Osteocyte (in vitro differentiated cells): Measurements from ENCODE around the gene MOV10L1. TPM values are rescaled to one million over a fixed set of nuclear protein-coding genes. Genes with fewer than 3 reads are reported as not detected.

ENCODE experiments used
- DNase-seq: peaks from one replicate; pipeline ENCODE4 v3.0.0; 2021; ENCODE audit warnings: mixed read lengths; ENCODE audit not compliant: unreplicated experiment; ENCODE audit errors: extremely low spot score
- H3K27ac Mint-ChIP-seq: one replicate; pipeline ENCODE4 v1.8.0; 2021; ENCODE audit warnings: mild to moderate bottlenecking, mixed read lengths; ENCODE audit not compliant: unreplicated experiment
- H3K27me3 Mint-ChIP-seq: one replicate; pipeline ENCODE4 v1.8.0; 2021; ENCODE audit warnings: mixed read lengths; ENCODE audit not compliant: unreplicated experiment
- H3K36me3 Mint-ChIP-seq: one replicate; pipeline ENCODE4 v1.8.0; 2021; ENCODE audit warnings: mixed read lengths; ENCODE audit not compliant: unreplicated experiment
- H3K4me1 Mint-ChIP-seq: one replicate; pipeline ENCODE4 v1.8.0; 2021; ENCODE audit warnings: mixed read lengths; ENCODE audit not compliant: unreplicated experiment
- H3K4me3 Mint-ChIP-seq: one replicate; pipeline ENCODE4 v1.8.0; 2021; ENCODE audit warnings: mild to moderate bottlenecking, moderate library complexity, mixed read lengths; ENCODE audit not compliant: unreplicated experiment
- H3K9me3 Mint-ChIP-seq: one replicate; pipeline ENCODE4 v1.8.0; 2021; ENCODE audit warnings: mixed read lengths; ENCODE audit not compliant: unreplicated experiment
- total RNA-seq: library from RNA; stranded (reverse); gene quantifications from 2 replicates; pipeline ENCODE4 v1.2.1, GENCODE V29; 2021
- TF ChIP-seq, protein P1 (sequence below): fragments of 200-600 bp; sonication (generic); IDR thresholded peaks from 2 replicates; pipeline ENCODE4 v1.5.0; 2021; ENCODE audit warnings: antibody characterized with exemption, mild to moderate bottlenecking, moderate library complexity

MOV10L1 gene
- total RNA-seq, 1 donor from 2014 or later = 1.4 TPM

DNA sequence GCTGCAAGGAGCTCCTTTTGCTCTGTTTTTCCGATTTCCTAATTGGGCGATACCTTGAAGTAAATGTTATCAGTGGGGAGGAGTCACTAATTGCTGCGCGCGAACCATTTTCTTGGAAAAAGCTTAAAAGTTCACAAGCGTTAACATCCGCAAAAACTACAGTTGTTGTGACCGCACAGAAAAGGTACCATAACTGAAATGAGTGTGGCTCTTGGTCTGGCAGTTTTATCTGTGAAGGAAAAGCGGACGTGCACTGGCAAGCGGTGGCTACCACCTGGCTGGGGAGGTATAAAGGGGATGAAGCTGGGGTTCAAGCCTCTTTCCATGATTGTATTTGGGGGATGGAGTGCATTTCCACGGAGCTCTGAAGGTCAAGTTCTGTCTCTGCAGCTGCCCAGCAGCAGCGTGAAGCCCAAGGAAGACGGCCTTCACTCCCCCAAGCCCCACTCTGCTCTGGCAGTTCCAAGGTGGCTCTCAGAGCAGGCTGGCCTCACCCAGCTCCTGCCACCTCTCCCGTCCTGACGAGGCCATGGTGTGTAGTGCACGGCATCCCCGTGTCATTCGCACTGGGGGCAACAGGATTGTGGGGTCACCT, 27.5 kb downstream of the MOV10L1 start:
- Mint-ChIP-seq H3K36me3 (no peaks in the 10 kb centered on the region), H3K4me1 (peaks cover 50% of the 10 kb centered on the region), H3K4me3 (no peak overlapping the region), H3K27me3 (peaks cover 2% of the 10 kb centered on the region), H3K9me3 (peaks cover 3% of the 10 kb centered on the region), H3K27ac (no peak overlapping the region)
- TF ChIP-seq, protein P1, sequence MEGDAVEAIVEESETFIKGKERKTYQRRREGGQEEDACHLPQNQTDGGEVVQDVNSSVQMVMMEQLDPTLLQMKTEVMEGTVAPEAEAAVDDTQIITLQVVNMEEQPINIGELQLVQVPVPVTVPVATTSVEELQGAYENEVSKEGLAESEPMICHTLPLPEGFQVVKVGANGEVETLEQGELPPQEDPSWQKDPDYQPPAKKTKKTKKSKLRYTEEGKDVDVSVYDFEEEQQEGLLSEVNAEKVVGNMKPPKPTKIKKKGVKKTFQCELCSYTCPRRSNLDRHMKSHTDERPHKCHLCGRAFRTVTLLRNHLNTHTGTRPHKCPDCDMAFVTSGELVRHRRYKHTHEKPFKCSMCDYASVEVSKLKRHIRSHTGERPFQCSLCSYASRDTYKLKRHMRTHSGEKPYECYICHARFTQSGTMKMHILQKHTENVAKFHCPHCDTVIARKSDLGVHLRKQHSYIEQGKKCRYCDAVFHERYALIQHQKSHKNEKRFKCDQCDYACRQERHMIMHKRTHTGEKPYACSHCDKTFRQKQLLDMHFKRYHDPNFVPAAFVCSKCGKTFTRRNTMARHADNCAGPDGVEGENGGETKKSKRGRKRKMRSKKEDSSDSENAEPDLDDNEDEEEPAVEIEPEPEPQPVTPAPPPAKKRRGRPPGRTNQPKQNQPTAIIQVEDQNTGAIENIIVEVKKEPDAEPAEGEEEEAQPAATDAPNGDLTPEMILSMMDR = no peak
- no peak for DNase-seq

DNA sequence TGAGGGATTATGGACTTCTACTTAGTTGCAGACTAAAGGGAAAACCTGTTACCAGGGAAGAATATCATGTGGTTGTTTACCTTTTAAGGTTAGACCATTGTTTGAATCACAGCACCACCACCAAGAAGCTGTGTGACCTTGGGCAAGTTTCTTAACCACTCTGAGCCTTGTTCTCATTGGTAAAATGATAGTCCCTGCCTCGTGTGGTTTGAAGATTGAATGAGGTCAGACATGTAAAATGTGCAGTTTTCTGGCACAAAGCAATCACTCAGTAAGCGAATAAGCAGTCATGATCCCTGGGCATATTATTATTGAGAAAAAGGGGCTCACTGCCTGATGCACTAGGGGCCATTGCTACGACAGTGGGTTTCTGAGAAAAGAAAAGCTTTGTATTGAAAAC, 28.3 kb downstream of the MOV10L1 start:
- Mint-ChIP-seq H3K4me3 (no peak overlapping the region), H3K4me1 (peaks cover 41% of the 10 kb centered on the region), H3K9me3 (peaks cover 5% of the 10 kb centered on the region), H3K27me3 (peaks cover 2% of the 10 kb centered on the region), H3K27ac (no peak overlapping the region), H3K36me3 (no peaks in the 10 kb centered on the region)
- no peak for DNase-seq
- TF ChIP-seq, protein P1 = no peak

DNA sequence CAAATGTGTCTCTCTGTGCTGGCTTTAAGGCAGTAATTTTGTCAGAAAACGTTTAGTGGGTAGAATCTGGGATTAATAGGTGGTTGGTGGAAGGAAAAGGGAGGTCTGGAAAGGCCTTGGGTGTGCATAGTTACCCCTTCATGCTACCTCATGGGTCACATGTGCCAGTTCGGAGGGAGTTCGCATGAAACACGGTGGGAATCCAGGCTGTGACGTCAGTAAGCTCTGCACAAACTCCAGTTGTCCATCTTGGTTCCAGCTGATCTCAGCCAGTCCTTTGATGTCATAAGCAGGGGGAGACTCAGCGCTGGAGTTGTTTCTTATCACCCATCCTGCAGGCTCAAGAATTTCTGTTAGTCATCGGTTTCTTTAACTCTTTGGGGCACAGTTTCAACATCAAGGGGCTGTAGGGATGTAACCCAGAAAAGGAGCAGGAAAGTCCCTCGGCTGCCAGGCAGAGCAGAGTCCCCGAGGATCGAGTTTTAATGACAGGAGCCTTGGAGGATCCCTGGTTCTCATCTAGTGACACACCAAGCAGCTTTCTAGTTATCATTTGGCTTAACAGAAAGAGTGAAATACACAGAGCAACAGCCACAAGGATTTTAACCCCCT, 28.9 kb downstream of the MOV10L1 start:
- Mint-ChIP-seq H3K4me1 (peaks cover 36% of the 10 kb centered on the region), H3K9me3 (peaks cover 10% of the 10 kb centered on the region), H3K27me3 (peaks cover 5% of the 10 kb centered on the region), H3K27ac (no peak overlapping the region), H3K4me3 (no peak overlapping the region), H3K36me3 (peaks cover 2% of the 10 kb centered on the region)
- TF ChIP-seq, protein P1 = no peak
- DNase-seq = no peak

DNA sequence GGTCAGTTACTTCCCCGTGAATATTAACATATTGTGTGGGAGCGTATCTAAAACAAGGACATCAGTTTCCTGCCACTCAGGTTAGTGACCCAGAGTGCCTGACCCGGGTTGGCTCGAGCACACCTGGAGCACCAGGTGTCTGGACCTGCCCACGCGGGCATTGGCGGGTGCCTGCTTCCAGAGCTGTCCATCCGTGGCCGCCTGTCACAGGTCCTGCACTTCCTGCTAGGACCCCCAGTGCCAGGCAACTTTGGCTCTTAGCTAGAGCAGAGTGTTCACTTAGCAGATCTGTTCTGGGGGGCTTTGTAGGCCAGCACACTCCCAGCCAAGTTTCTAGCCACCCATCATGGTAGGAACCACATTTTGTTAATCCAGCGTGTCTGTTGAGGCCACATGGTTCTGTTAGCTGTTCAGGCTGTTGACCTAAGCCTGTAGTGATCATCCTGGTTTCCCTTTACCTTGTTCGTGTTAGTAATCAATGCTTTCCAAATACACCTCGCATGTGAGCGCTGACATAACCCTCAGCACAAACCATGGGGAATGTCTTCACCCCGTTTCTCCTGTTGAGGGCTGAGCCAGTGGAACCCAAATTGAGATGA, 29.5 kb downstream of the MOV10L1 start:
- H3K4me1 Mint-ChIP-seq = peaks cover 29% of the 10 kb centered on the region
- no peak overlapping the region for H3K27ac Mint-ChIP-seq
- peaks cover 16% of the 10 kb centered on the region for H3K9me3 Mint-ChIP-seq
- no peak overlapping the region for H3K4me3 Mint-ChIP-seq
- no peak for DNase-seq
- TF ChIP-seq, protein P1 = no peak
- peaks cover 2% of the 10 kb centered on the region for H3K36me3 Mint-ChIP-seq
- peaks cover 10% of the 10 kb centered on the region for H3K27me3 Mint-ChIP-seq

DNA sequence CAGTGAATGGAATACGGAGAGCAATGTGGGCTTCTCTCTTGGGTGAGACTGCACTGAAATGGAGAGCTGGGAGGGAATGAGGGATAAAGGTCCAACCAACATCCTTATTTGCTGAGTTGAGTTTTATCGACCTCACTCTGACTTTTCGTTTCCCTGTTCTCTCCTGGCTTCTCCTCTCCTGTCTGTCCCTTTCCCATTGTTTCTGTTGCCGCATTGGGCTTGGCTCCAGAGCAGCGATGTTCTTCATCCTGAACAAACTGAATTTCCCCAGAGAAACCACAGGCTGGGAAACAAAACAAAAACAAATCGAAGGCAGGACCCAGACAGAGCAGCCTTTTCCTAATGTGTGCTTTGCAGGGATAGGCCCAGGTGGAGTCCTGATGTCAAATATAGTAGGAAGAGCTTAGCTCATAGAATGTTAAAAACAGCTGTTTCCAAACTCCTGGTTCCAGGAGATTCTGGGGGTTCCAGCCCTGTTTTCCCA, 30.0 kb downstream of the MOV10L1 start:
- H3K9me3 Mint-ChIP-seq = peaks cover 16% of the 10 kb centered on the region
- H3K4me3 Mint-ChIP-seq = no peak overlapping the region
- H3K36me3 Mint-ChIP-seq = peaks cover 2% of the 10 kb centered on the region
- no peak overlapping the region for H3K27ac Mint-ChIP-seq
- TF ChIP-seq, protein P1 = no peak
- H3K4me1 Mint-ChIP-seq = peaks cover 24% of the 10 kb centered on the region
- H3K27me3 Mint-ChIP-seq = peaks cover 12% of the 10 kb centered on the region
- no peak for DNase-seq
